OCI-LY7 (cell line): ENCODE measurements around the gene SCFD2. TPM values are rescaled to one million over a fixed set of nuclear protein-coding genes. Genes with fewer than 3 reads are reported as not detected.

ENCODE experiments used
- BruUV-seq: library from RNA; stranded (reverse); fragments of 400-500 nt; replicated peaks from 2 replicates; lab custom pipeline; 2021; lab: Mats Ljungman, UMichigan
- CTCF ChIA-PET: fragments of 300-600 bp; sonication (Branson Sonifier 250); formaldehyde crosslinking; loops from one replicate; lab custom pipeline; 2022; ENCODE audit warnings: antibody characterized with exemption; ENCODE audit not compliant: unreplicated experiment; lab: Charles Lee
- POLR2A ChIA-PET: fragments of 300-600 bp; sonication (Branson Sonifier 250); formaldehyde crosslinking; loops from one replicate; lab custom pipeline; 2022; ENCODE audit warnings: antibody characterized with exemption; lab: Charles Lee
- DNase-seq: peaks from one replicate; pipeline ENCODE4 v3.0.0-alpha.2; 2015; ENCODE audit warnings: low spot score
- H2AFZ ChIP-seq: fragments of 200-600 bp; sonication (generic), shearing (Covaris generic); 2 replicates; pipeline ENCODE4 v1.6.1; 2014; ENCODE audit warnings: mild to moderate bottlenecking, antibody characterized with exemption, low read length, moderate library complexity
- H3K27ac ChIP-seq: fragments of 200-600 bp; sonication (generic); 2 replicates; pipeline ENCODE4 v1.5.1; 2014; ENCODE audit warnings: mixed run types, low read depth, mild to moderate bottlenecking, moderate library complexity, low read length, inconsistent platforms; ENCODE audit not compliant: poor library complexity, severe bottlenecking
- H3K36me3 ChIP-seq: fragments of 200-600 bp; sonication (generic); 2 replicates; pipeline ENCODE4 v1.6.1; 2014; ENCODE audit warnings: mild to moderate bottlenecking, antibody characterized with exemption, low read length, moderate library complexity, mixed read lengths; ENCODE audit not compliant: insufficient read depth
- H3K4me1 ChIP-seq: fragments of 200-600 bp; sonication (generic); 2 replicates; pipeline ENCODE4 v1.5.1; 2014; ENCODE audit warnings: mild to moderate bottlenecking, low read length; ENCODE audit not compliant: insufficient read depth, poor library complexity, severe bottlenecking
- H3K4me2 ChIP-seq: fragments of 200-600 bp; sonication (generic); 2 replicates; pipeline ENCODE4 v1.6.1; 2014; ENCODE audit warnings: mild to moderate bottlenecking, low read length
- H3K4me3 ChIP-seq: fragments of 200-600 bp; sonication (generic); 2 replicates; pipeline ENCODE4 v1.5.1; 2014; ENCODE audit warnings: mild to moderate bottlenecking, low read depth, low read length; ENCODE audit not compliant: poor library complexity, severe bottlenecking
- H3K79me2 ChIP-seq: fragments of 200-600 bp; sonication (generic); 2 replicates; pipeline ENCODE4 v1.6.1; 2016; ENCODE audit warnings: low read depth, mild to moderate bottlenecking, low read length, moderate library complexity, mixed read lengths; ENCODE audit not compliant: insufficient read depth
- H3K9me2 ChIP-seq: fragments of 200-600 bp; sonication (generic); 2 replicates; pipeline ENCODE4 v1.6.1; 2016; ENCODE audit warnings: mild to moderate bottlenecking, low read length, mixed read lengths; ENCODE audit not compliant: insufficient read depth
- H3K9me3 ChIP-seq: fragments of 200-600 bp; sonication (generic); 2 replicates; pipeline ENCODE4 v1.6.1; 2014; ENCODE audit warnings: mild to moderate bottlenecking, mixed run types, low read length, mixed read lengths
- H4K20me1 ChIP-seq: fragments of 200-600 bp; sonication (generic); 2 replicates; pipeline ENCODE4 v1.6.1; 2014; ENCODE audit warnings: mild to moderate bottlenecking, antibody characterized with exemption, low read length, moderate library complexity, mixed read lengths; ENCODE audit not compliant: insufficient read depth
- CTCF ChIP-seq: fragments of 200-600 bp; sonication (generic); conservative IDR thresholded peaks from 2 replicates; pipeline ENCODE4 v1.5.1; 2014; ENCODE audit warnings: mild to moderate bottlenecking, antibody characterized with exemption, low read length, moderate library complexity, mixed read lengths
- EZH2phosphoT487 ChIP-seq: fragments of 200-600 bp; sonication (generic); IDR thresholded peaks from 2 replicates; pipeline ENCODE4 v1.6.1; 2018; ENCODE audit warnings: low read depth, borderline replicate concordance, mild to moderate bottlenecking, mixed run types, antibody characterized with exemption, low read length, moderate library complexity, mixed read lengths
- intact Hi-C: fragments of 100-400 bp; cut with micrococcal nuclease; formaldehyde crosslinking; loops from one replicate; pipeline ENCODE4 v1.10.0; 2022; ENCODE audit not compliant: unreplicated experiment
- total RNA-seq, 2 experiments: library from RNA; depleted of rRNA in 1 of 2; stranded (reverse); fragments of >200 nt in 1 of 2; shearing (Covaris generic) in 1 of 2; gene quantifications; 2 replicates each; pipeline ENCODE4 v1.2.3, GENCODE V29; 2014 to 2022

Gene SCFD2
- total RNA-seq, 2 experiments from 2014 or later, result 27.2 to 52.0 TPM

GRCh38 chr4:53089936-53090729 lies 275.7 kb downstream of the SCFD2 start:
- Histone ChIP-seq H3K9me2 (no peaks in the 10 kb centered on the region), H3K4me1 (no peaks in the 10 kb centered on the region), H3K4me2 (no peak overlapping the region), H3K27ac (no peak overlapping the region), H4K20me1 (no peaks in the 10 kb centered on the region), H3K4me3 (no peak overlapping the region), H2AFZ (no peak overlapping the region), H3K36me3 (no peaks in the 10 kb centered on the region), H3K79me2 (no peaks in the 10 kb centered on the region), H3K9me3 (0 out of 2 replicates have a peak, but pooled peaks cover 6% of the 10 kb centered on the region)
- BruUV-seq, result no TSS peak
- intact Hi-C loops, result no loop called here
- TF ChIP-seq CTCF, result no peak
- no peak for TF ChIP-seq EZH2phosphoT487
- ChIA-PET CTCF (no interaction called here), POLR2A (no interaction called here)
- no peak for DNase-seq

- CTCF ChIA-PET, result no interaction called here
- intact Hi-C loops, result no loop called here
These were observed 277.7 kb downstream of the SCFD2 start for GRCh38 chr4:53088152-53088551.

More at GRCh38 chr4:53088152-53088551, 277.7 kb downstream of the SCFD2 start:
- no peak overlapping the region for H2AFZ ChIP-seq
- 0 out of 2 replicates have a peak, but pooled peaks cover 6% of the 10 kb centered on the region for H3K9me3 ChIP-seq
- no peaks in the 10 kb centered on the region for H4K20me1 ChIP-seq
- H3K27ac ChIP-seq, result no peak overlapping the region
- no peak for DNase-seq
- no peaks in the 10 kb centered on the region for H3K4me1 ChIP-seq
- H3K36me3 ChIP-seq, result no peaks in the 10 kb centered on the region
- no peak overlapping the region for H3K4me2 ChIP-seq
- no peaks in the 10 kb centered on the region for H3K79me2 ChIP-seq
- POLR2A ChIA-PET, result no interaction called here
- no peak overlapping the region for H3K4me3 ChIP-seq
- no TSS peak for BruUV-seq
- TF ChIP-seq EZH2phosphoT487, result no peak
- no peak for TF ChIP-seq CTCF
- H3K9me2 ChIP-seq, result no peaks in the 10 kb centered on the region
